Neural progenitor cell (in vitro differentiated cells): Measurements from ENCODE around the gene LRRC27.

Experiments used
- EZH2 ChIP-seq: fragments of 200-600 bp; sonication (generic); IDR thresholded peaks from 2 replicates; pipeline ENCODE4 v1.6.1; 2017; ENCODE audit warnings: antibody characterized with exemption, mild to moderate bottlenecking, moderate library complexity
- TF ChIP-seq, protein P1 (sequence below): fragments of 200-600 bp; sonication (generic); IDR thresholded peaks from 2 replicates; pipeline ENCODE4 v1.5.1; 2017; ENCODE audit warnings: antibody characterized with exemption, mild to moderate bottlenecking

DNA sequence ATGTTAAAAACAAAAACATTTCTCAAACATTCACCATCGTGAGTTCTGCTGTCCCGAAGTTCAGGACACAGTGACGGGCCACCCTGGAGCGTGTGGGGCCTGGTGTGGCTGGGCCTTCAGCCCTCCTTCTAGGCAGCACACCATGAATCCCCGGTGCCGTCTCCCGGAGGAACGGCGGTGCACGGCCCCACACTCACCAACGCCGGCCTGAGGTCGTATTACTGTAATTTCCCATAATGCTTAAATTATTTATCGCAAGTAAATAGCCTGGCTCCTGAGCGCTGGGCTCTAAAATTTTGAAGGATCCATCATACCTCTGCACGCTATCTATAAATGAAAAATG is 25.7 kb upstream of the LRRC27 start:
- TF ChIP-seq, protein P1, sequence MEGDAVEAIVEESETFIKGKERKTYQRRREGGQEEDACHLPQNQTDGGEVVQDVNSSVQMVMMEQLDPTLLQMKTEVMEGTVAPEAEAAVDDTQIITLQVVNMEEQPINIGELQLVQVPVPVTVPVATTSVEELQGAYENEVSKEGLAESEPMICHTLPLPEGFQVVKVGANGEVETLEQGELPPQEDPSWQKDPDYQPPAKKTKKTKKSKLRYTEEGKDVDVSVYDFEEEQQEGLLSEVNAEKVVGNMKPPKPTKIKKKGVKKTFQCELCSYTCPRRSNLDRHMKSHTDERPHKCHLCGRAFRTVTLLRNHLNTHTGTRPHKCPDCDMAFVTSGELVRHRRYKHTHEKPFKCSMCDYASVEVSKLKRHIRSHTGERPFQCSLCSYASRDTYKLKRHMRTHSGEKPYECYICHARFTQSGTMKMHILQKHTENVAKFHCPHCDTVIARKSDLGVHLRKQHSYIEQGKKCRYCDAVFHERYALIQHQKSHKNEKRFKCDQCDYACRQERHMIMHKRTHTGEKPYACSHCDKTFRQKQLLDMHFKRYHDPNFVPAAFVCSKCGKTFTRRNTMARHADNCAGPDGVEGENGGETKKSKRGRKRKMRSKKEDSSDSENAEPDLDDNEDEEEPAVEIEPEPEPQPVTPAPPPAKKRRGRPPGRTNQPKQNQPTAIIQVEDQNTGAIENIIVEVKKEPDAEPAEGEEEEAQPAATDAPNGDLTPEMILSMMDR: no peak
- TF ChIP-seq EZH2: no peak
